CD14-positive monocyte (primary cell): ENCODE results near the gene NECAB2. TPM values are rescaled to one million over a fixed set of nuclear protein-coding genes. Genes with fewer than 3 reads are reported as not detected.

Source experiments
- DNase-seq, 3 donors: peaks; one replicate each; pipeline ENCODE4 v3.0.0-alpha.2; 2011 to 2022
- H2AFZ ChIP-seq: 2 replicates; pipeline ENCODE4 v1.6.0; 2012; ENCODE audit warnings: mild to moderate bottlenecking, low read depth, low read length, inconsistent platforms; ENCODE audit not compliant: insufficient read depth, poor library complexity, severe bottlenecking
- H3K27ac ChIP-seq, 2 donors: 1 replicate in 1 of 2; 2 replicates in 1 of 2; pipeline ENCODE4 v1.5.1; 2012 to 2013; ENCODE audit warnings: low read length in 2 of 2, control low read depth in 1 of 2, inconsistent platforms in 1 of 2, low read depth in 1 of 2, mild to moderate bottlenecking in 1 of 2
- H3K27me3 ChIP-seq, 2 donors: one replicate each; pipeline versions ENCODE4 v1.6.0 to v1.6.1; 2011 to 2013; ENCODE audit warnings: low read length in 2 of 2; ENCODE audit not compliant: control insufficient read depth in 2 of 2, insufficient read depth in 2 of 2
- H3K36me3 ChIP-seq, 2 donors: replicated peaks in 1 of 2; 1 replicate in 1 of 2; 2 replicates in 1 of 2; pipeline versions ENCODE4 v1.5.1 to v1.6.1; 2012 to 2013; ENCODE audit warnings: low read length in 2 of 2, control low read depth in 1 of 2, inconsistent platforms in 1 of 2, mild to moderate bottlenecking in 1 of 2; ENCODE audit not compliant: insufficient read depth in 2 of 2, control insufficient read depth in 1 of 2
- H3K4me1 ChIP-seq, 2 donors: 1 replicate in 1 of 2; 2 replicates in 1 of 2; pipeline versions ENCODE4 v1.5.1 to v1.6.1; 2012 to 2013; ENCODE audit warnings: low read length in 2 of 2, control low read depth in 1 of 2, inconsistent platforms in 1 of 2, mild to moderate bottlenecking in 1 of 2, moderate library complexity in 1 of 2; ENCODE audit not compliant: insufficient read depth in 2 of 2, control insufficient read depth in 1 of 2
- H3K4me2 ChIP-seq: replicated peaks from 2 replicates; pipeline ENCODE3; 2012; ENCODE audit warnings: low read length, moderate library complexity, mild to moderate bottlenecking; ENCODE audit not compliant: poor library complexity, severe bottlenecking; ENCODE audit errors: extremely low read depth
- H3K4me3 ChIP-seq, 3 experiments: fragments of 200-600 bp in 1 of 3; sonication (generic) in 1 of 3; replicated peaks in 1 of 3; 1 replicate in 2 of 3; 2 replicates in 1 of 3; pipeline ENCODE4 v1.5.1; 2011 to 2013; ENCODE audit warnings: low read length in 3 of 3, mild to moderate bottlenecking in 3 of 3, control low read depth in 2 of 3, low read depth in 2 of 3, inconsistent platforms in 1 of 3, moderate library complexity in 1 of 3
- H3K79me2 ChIP-seq: 2 replicates; pipeline ENCODE4 v1.6.0; 2012; ENCODE audit warnings: mild to moderate bottlenecking, control low read depth, inconsistent platforms, low read length, moderate library complexity; ENCODE audit not compliant: insufficient read depth
- H3K9ac ChIP-seq: 2 replicates; pipeline ENCODE4 v1.6.0; 2017; ENCODE audit warnings: low read length, mild to moderate bottlenecking; ENCODE audit not compliant: insufficient read depth, poor library complexity, severe bottlenecking
- H3K9me3 ChIP-seq, 2 donors: replicated peaks in 1 of 2; 1 replicate in 1 of 2; 2 replicates in 1 of 2; pipeline versions ENCODE4 v1.5.1 to v1.6.1; 2012 to 2013; ENCODE audit warnings: low read length in 2 of 2, control low read depth in 1 of 2; ENCODE audit not compliant: control insufficient read depth in 1 of 2, insufficient read depth in 1 of 2
- H4K20me1 ChIP-seq: 2 replicates; pipeline ENCODE4 v1.6.0; 2012; ENCODE audit warnings: mild to moderate bottlenecking, low read length, control low read depth, moderate library complexity; ENCODE audit not compliant: insufficient read depth
- H3K27ac Mint-ChIP-seq, 7 donors: one replicate each; pipeline ENCODE4 v1.8.0; 2020; ENCODE audit warnings: mild to moderate bottlenecking in 7 of 7, mixed read lengths in 7 of 7, moderate library complexity in 6 of 7, inconsistent platforms in 2 of 7
- H3K27me3 Mint-ChIP-seq, 3 donors: one replicate each; pipeline ENCODE4 v1.8.0; 2021 to 2022; ENCODE audit warnings: low read depth in 3 of 3, mild to moderate bottlenecking in 3 of 3, mixed read lengths in 3 of 3, moderate library complexity in 3 of 3, inconsistent platforms in 1 of 3
- H3K36me3 Mint-ChIP-seq, 2 donors: one replicate each; pipeline ENCODE4 v1.8.0; 2020; ENCODE audit warnings: mixed read lengths in 2 of 2, inconsistent platforms in 1 of 2, mild to moderate bottlenecking in 1 of 2
- H3K4me1 Mint-ChIP-seq: one replicate; pipeline ENCODE4 v1.8.0; 2020; ENCODE audit warnings: mild to moderate bottlenecking, mixed read lengths
- H3K4me3 Mint-ChIP-seq, 2 donors: one replicate each; pipeline ENCODE4 v1.8.0; 2020; ENCODE audit warnings: mild to moderate bottlenecking in 2 of 2, mixed read lengths in 2 of 2, moderate library complexity in 1 of 2
- H3K9me3 Mint-ChIP-seq, 7 donors: one replicate each; pipeline ENCODE4 v1.8.0; 2020 to 2022; ENCODE audit warnings: mixed read lengths in 7 of 7, mild to moderate bottlenecking in 6 of 7, moderate library complexity in 6 of 7, inconsistent platforms in 2 of 7
- CTCF ChIP-seq: fragments of 200-600 bp; IDR thresholded peaks from one replicate; pipeline ENCODE4 v1.8.0; 2022; ENCODE audit warnings: antibody characterized with exemption, mild to moderate bottlenecking
- WGBS: methylation state at CpG from one replicate; pipeline ENCODE4 v1.1.5; 2013; ENCODE audit warnings: missing lambda C conversion rate; ENCODE audit not compliant: insufficient coverage; 5-methylcytosine and 5-hydroxymethylcytosine counted together
- intact Hi-C, 2 donors: fragments of 100-400 bp; cut with micrococcal nuclease; formaldehyde crosslinking; loops; one replicate each; pipeline versions ENCODE4 v1.15.0 to v1.15.1; 2023
- polyA plus RNA-seq, 3 donors: library from polyadenylated mRNA; depleted of rRNA in 1 of 3; unstranded in 2 of 3; stranded (reverse) in 1 of 3; fragments of 300-500 nt in 2 of 3; fragments of >200 nt in 1 of 3; fragmentation: Illumina TruSeq in 2 of 3; gene quantifications; 1 replicate in 2 of 3; 2 replicates in 1 of 3; pipeline ENCODE4 v1.2.3, GENCODE V29; 2012 to 2021

Gene NECAB2
- polyA plus RNA-seq, 3 donors, result 0.33 to 1.4 (median 0.52) TPM

DNA sequence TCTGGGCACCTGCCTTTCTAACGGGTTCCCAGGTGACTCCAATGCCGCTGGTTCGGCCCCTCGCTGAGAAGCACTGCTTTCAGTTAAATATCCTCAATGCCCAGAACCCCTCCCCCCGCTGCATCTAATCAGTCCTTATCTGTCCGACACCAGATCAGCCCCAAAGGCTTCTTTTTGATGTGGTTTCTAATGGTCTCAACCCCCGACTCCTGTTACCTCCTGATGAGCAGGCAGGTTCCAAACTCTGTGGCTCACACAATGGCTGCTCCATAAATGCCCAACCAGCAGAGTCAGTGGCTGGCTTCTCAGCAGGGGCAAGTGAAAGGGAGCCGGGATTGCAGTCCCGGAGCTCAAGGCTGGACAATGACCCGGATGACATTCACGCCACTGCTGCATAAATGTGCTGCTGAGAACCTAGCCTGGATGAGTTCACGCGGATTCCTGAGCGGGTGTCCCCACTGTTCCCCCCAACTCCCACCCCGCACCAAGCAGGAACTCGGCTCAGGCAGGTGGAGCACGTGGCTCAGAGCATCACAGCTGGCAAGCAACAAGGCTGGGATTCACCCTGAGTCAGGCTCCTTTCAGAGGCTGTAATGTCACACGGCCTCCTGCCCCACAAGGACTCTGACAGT is 75.6 kb downstream of the NECAB2 start:
- Histone ChIP-seq H3K27me3 (peaks cover 0 to 44% of the 10 kb centered on the region in 2 donors), H4K20me1 (peaks cover 4% of the 10 kb centered on the region), H3K9ac (no peak overlapping the region), H3K4me3 (no peak overlapping the region), H3K36me3 (peaks cover 0 to 5% of the 10 kb centered on the region in 2 donors), H2AFZ (no peak overlapping the region), H3K9me3 (no peaks in the 10 kb centered on the region), H3K79me2 (no peaks in the 10 kb centered on the region), H3K27ac (no peak overlapping the region), H3K4me1 (no peaks in the 10 kb centered on the region), H3K4me2 (no peak overlapping the region)
- Mint-ChIP-seq H3K4me1 (no peaks in the 10 kb centered on the region), H3K36me3 (peaks cover 3 to 7% of the 10 kb centered on the region in 2 donors), H3K27me3 (peaks cover 48 to 61% (median 53%) of the 10 kb centered on the region in 3 donors), H3K9me3 (peaks cover 0 to 3% (median 0%) of the 10 kb centered on the region in 7 donors), H3K27ac (no peak overlapping the region), H3K4me3 (peak overlapping the region in 1 of 2 donors; percentile 35)
- intact Hi-C loops, result no loop called here
- DNase-seq, result no peak
- 53% methylated on average over 17 of the region's 18 CpGs for WGBS
- no peak for TF ChIP-seq CTCF

- Histone ChIP-seq H3K36me3 (peaks cover 0 to 10% of the 10 kb centered on the region in 2 donors), H4K20me1 (peaks cover 4% of the 10 kb centered on the region), H3K27ac (no peak overlapping the region), H3K79me2 (no peaks in the 10 kb centered on the region), H3K9me3 (no peaks in the 10 kb centered on the region), H2AFZ (no peak overlapping the region), H3K4me2 (no peak overlapping the region), H3K9ac (no peak overlapping the region), H3K27me3 (peaks cover 0 to 44% of the 10 kb centered on the region in 2 donors), H3K4me3 (no peak overlapping the region), H3K4me1 (no peaks in the 10 kb centered on the region)
- H3K27ac Mint-ChIP-seq, result no peak overlapping the region
- DNase-seq, result peak; percentile 14 to 32 (median 17)
- H3K4me1 Mint-ChIP-seq, result no peaks in the 10 kb centered on the region
- intact Hi-C loops, result no loop called here
- TF ChIP-seq CTCF, result peak; percentile 39
- H3K27me3 Mint-ChIP-seq, result peaks cover 45 to 57% (median 48%) of the 10 kb centered on the region in 3 donors
- peaks cover 0 to 3% (median 0%) of the 10 kb centered on the region in 7 donors for H3K9me3 Mint-ChIP-seq
- 32% methylated on average over 5 of the region's 5 CpGs for whole genome bisulfite sequencing
- peak overlapping the region in 1 of 2 donors; percentile 8 for H3K4me3 Mint-ChIP-seq
- peaks cover 5 to 12% of the 10 kb centered on the region in 2 donors for H3K36me3 Mint-ChIP-seq
Observed at GRCh38 chr16:84044118-84044488, 76.1 kb downstream of the NECAB2 start.
